HG02678 (cell line): Measurements from ENCODE around the gene AGTRAP.

Source experiments
- ATAC-seq: cut with Tn5 transposase; IDR thresholded peaks from one replicate; pipeline ENCODE4 v1.9.1; 2021; ENCODE audit warnings: mild to moderate bottlenecking, moderate library complexity; ENCODE audit not compliant: unreplicated experiment

The AGTRAP gene

DNA sequence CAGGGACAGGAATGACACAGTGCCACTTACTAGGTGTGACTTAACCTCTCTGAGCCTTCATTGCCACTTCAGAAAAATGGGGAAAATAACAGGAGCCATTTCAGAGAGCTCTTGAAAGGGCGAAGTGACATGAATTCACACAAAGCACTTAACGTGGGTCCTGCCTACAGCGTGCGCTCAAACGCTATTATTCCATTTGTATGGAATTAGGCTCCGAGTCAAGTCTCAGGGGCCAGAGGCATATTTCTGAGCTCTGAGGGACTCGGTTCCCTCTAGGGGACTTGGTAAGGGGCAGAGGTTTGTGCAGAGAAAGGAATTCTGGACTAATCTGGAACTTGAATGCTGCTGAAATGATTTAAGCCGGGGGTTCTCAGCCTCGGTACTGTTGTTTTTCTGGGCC is 30.3 kb upstream of the AGTRAP start:
- no peak for ATAC-seq

DNA sequence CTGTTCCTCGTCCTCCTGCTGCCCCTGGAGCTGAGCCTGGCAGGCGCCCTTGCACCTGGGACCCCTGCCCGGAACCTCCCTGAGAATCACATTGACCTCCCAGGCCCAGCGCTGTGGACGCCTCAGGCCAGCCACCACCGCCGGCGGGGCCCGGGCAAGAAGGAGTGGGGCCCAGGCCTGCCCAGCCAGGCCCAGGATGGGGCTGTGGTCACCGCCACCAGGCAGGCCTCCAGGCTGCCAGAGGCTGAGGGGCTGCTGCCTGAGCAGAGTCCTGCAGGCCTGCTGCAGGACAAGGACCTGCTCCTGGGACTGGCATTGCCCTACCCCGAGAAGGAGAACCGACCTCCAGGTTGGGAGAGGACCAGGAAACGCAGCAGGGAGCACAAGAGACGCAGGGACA is 29.6 kb upstream of the AGTRAP start:
- ATAC-seq, result no peak

GRCh38 chr1:11707621-11708276 is 28.2 kb upstream of the AGTRAP start:
- ATAC-seq, result no peak

DNA sequence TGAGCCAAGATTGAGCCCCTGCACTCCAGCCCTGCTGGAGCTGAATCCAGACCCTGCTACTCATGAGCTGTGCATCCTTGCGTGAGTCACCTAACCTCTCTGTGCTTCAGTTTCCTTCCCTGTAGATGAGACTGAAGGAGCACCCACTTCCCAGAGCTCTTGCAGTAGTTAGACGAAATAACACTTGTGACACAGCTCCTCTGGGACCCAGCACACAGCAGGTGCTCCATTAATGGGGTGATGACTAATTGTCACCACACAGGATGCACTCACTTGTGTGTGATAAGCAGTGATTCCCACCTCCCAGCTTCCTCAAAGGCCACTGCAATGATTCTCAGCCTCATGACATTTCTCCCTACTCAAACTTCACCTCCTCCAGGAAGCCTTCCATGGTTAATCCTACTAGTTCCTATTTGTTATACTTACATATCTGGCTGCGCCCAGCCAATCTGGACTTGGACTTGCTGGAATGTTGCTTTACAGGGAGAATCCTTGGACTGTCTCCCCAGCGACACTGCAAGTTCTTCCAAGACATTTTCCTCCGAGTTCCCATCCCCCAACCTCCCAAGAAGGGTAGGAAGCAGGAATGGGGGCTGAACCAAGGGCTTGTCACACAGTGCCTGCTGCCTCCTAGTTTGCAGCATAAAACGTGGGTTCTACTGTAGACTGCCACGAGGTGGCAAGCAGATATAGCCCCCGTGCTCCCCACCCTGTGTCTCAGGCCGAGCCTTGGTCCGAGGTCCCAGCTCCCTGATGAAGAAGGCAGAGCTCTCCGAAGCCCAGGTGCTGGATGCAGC is 27.2 kb upstream of the AGTRAP start:
- no peak for ATAC-seq

- no peak for ATAC-seq
These were observed 24.4 kb upstream of the AGTRAP start for GRCh38 chr1:11711490-11711889.

DNA sequence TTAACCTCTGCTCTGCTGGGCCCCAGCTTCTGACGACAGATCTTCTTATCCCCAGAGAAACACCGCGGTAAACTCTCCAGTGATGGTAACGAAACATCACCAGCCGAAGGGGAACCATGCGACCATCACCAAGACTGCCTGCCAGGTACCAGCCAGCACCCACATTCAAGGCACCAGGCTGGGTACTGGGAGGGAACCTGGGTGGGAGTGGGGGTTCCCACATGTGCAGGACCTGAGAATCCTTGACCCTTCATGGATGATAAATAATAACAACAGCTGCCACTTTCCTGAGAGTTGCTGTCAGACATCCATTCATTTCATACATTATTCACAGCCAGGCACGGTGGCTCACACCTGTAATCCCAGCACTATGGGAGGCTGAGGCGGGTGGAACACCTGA is 23.7 kb upstream of the AGTRAP start:
- no peak for ATAC-seq

DNA sequence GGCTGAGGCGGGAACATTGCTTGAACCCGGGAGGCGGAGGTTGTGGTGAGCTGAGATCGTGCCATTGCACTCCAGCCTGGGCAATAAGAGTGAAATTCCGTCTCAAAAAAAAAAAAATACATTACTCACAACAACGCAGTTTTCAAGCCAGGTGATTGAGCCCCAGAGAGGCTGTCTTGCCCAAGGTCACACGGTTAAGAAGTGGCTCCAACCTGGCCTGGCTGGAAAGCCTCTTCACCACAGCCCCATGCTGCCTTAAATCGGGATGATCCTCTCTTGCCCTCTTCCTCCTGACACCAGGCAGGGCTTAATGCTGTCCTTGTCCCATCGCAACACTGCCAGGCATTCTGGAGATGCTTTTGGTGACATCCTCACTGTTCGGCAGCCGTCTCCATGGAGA is 22.8 kb upstream of the AGTRAP start:
- ATAC-seq, result no peak

GRCh38 chr1:11714831-11715575 is 20.9 kb upstream of the AGTRAP start:
- no peak for ATAC-seq

DNA sequence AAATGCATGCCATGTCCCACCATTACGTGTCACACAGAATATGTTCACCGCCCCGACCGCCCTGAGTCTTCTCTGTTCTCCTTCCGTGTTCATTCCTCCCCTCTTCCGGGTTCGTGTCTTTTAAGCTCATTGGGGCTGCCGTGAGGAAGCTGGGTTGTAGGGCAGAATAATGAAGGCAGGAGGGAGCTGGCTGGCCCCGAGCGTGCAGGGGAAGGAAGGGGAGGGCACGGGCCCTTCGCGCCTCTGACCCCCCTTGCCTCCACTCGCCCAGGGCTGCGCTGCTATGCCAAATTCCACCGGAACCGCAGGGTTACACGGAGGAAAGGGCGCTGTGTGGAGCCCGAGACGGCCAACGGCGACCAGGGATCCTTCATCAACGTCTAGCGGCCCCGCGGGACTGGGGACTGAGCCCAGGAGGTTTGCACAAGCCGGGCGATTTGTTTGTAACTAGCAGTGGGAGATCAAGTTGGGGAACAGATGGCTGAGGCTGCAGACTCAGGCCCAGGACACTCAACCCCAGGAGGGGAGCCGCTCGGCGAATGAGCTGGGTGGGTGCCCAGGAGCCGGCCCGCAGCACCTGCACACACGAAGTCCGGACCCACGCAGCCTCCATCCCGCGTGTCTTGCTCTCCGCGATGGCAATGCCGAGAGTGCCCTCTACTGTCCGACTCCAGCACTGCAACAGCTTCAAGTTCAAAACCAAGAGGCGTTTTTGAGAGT is 16.5 kb upstream of the AGTRAP start:
- ATAC-seq, result peak; percentile 55

- ATAC-seq, result peak; percentile 10
These were observed 15.9 kb upstream of the AGTRAP start for GRCh38 chr1:11720033-11720376.

- ATAC-seq, result no peak
These were observed 15.4 kb upstream of the AGTRAP start for GRCh38 chr1:11720525-11720924.

DNA sequence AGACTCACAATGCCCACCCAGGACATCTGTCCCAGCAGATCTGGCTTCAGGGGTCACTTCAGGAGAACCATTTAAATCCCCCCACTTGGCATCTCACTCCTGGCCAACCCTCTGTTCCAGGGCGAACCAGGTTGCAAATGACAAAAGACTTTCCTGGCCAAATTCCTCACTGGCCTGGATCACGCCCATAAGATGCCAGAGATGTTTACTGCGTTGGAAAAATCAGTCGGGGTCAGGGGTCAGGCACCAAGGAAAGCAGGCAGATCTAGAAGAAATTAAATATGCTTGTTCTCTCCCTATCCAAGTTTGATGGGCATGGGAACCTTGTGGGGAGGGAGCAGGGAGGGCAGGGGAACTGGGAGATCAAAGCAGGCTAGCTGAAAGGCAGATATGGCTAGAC is 14.6 kb upstream of the AGTRAP start:
- ATAC-seq, result no peak

DNA sequence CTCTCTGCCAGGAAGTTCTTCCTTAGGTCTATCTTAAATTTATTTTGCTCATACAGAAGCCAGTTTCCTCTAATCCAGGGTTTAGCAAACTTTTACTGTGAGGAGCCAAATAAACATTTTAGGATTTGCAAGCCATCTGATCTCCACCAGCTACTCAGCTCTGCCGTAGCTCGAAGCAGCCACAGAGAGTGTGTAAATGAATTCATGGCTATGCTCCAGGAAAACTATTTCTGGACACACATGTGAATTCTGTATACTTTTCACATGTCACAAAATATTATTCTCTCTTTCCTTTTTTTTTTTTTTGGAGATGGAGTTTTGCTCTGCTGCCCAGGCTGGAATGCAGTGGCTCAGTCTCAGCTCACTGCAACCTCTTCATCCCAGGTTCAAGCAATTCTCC is 13.4 kb upstream of the AGTRAP start:
- no peak for ATAC-seq

- no peak for ATAC-seq
These were observed 10.3 kb upstream of the AGTRAP start for GRCh38 chr1:11725616-11726015.

DNA sequence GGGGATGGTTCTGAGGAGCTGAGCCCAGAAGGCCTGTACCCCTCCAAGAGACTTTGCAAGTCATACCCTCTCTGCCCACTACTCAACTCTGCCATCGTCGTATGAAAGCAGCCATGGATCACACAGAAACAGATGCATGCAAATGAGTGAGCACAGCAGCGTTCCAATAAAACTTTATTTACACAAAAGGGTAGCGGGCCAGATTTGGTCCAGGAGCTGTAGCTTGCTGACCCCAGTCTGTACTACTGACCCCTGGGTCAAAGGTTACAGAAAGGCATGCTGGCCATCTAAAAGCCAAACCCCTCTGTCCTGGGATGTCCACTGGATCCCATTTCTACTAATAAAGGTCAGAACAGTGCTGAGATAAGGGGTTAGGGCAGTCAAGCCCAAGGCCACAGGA is 8.8 kb upstream of the AGTRAP start:
- no peak for ATAC-seq

DNA sequence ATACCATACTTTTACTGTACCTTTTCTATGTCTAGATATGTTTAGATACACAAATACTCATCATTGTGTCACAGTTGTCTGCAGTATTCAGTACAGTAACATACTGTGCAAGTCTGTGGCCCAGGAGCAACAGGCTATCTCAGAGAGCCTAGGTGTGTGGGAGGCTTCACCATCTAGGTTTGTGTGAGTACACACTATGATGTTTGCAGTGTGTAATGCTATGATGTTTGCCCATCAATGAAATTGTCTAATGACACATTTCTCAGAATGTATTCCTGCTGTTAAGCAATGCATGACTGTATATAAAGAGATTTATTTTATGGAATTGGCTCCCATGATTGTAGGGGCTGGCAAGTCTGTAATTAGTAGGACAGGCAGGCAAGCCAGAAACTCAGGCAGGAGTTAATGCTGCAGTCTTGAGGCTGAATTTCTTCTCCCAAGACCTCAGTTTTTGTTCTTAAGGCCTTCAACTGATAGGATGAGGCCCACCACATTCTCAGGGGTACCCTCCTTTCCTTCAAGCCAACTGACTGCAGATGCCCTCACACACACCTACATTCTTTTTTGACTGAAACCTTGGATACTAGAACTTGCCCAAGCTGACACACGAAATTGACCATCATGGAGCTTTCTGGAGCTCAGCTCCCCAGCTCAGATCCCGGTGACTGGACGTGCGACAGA is 7.7 kb upstream of the AGTRAP start:
- ATAC-seq, result no peak

DNA sequence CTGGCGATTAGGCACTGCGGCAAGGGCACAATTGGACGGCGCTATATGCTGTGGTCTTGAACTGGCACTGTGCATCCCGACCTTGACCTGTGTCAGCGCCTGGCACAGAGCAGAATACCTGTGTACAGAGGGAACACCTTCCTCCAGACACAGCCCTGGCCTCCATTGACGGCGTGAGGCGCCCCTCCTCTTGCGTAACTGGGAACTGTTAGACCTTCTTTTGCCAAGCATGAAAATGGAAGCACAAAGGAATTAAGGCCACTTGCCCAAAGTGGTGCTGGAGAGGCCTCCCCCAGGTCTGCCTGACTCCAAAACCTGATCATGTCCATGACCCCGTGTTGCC is 6.8 kb upstream of the AGTRAP start:
- no peak for ATAC-seq

GRCh38 chr1:11729498-11730428 is 6.2 kb upstream of the AGTRAP start:
- ATAC-seq, result no peak

DNA sequence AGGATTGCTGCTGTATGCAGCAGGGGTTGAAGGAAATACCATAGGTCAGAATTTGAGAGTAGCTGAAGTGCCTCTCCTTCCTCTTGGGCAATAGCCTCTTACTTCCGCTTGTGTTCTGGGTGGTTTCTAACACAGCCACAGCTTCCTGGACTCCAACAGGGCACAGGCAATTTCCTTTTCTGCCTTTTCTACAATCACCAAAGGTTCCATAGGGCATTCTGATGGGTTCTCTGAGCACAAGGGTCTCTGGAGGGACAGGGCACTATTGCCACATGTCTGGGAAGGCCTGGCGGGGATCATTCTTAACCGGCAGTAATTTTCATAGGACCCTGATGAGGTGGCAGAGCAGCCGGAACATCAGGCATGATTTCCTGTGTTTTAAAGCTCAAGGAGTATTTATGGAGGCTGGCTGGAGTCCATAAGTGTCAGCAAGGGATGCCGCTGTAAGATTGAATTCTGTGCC is 5.5 kb upstream of the AGTRAP start:
- ATAC-seq, result peak; percentile 52
